Mesenchymal stem cell (in vitro differentiated cells and primary cell): ENCODE results near the gene MSRB1.

Source experiments
- DNase-seq: peaks from one replicate; pipeline ENCODE4 v3.0.0-alpha.2; 2013
- H2AFZ ChIP-seq: one replicate; pipeline ENCODE4 v1.6.1; 2013; ENCODE audit warnings: low read depth, mild to moderate bottlenecking, control low read depth, inconsistent platforms, low read length, moderate library complexity
- H2AK5ac ChIP-seq: 2 replicates; pipeline ENCODE4 v1.6.1; 2013; ENCODE audit warnings: low read length, moderate library complexity, mild to moderate bottlenecking, inconsistent platforms; ENCODE audit not compliant: severe bottlenecking
- H2BK120ac ChIP-seq: one replicate; pipeline ENCODE4 v1.6.1; 2013; ENCODE audit warnings: low read depth, mild to moderate bottlenecking, inconsistent platforms, low read length, moderate library complexity
- H2BK12ac ChIP-seq, 2 experiments: one replicate each; pipeline ENCODE4 v1.6.1; 2013; ENCODE audit warnings: inconsistent platforms in 2 of 2, low read length in 2 of 2, mild to moderate bottlenecking in 2 of 2, moderate library complexity in 2 of 2, control low read depth in 1 of 2
- H2BK15ac ChIP-seq: one replicate; pipeline ENCODE4 v1.6.1; 2013; ENCODE audit warnings: mild to moderate bottlenecking, low read depth, inconsistent platforms; ENCODE audit not compliant: poor library complexity, severe bottlenecking
- H2BK5ac ChIP-seq: 2 replicates; pipeline ENCODE4 v1.6.1; 2013; ENCODE audit warnings: low read depth, mild to moderate bottlenecking, low read length, control low read depth, inconsistent platforms; ENCODE audit not compliant: poor library complexity, severe bottlenecking
- H3K14ac ChIP-seq, 2 experiments: one replicate each; pipeline ENCODE4 v1.6.1; 2013; ENCODE audit warnings: inconsistent platforms in 2 of 2, low read length in 2 of 2, control low read depth in 1 of 2, mild to moderate bottlenecking in 1 of 2, moderate library complexity in 1 of 2
- H3K18ac ChIP-seq, 2 experiments: one replicate each; pipeline ENCODE4 v1.6.1; 2013; ENCODE audit warnings: inconsistent platforms in 2 of 2, low read length in 2 of 2, control low read depth in 1 of 2, low read depth in 1 of 2, mild to moderate bottlenecking in 1 of 2
- H3K23ac ChIP-seq, 2 experiments: one replicate each; pipeline ENCODE4 v1.6.1; 2013; ENCODE audit warnings: inconsistent platforms in 2 of 2, low read length in 2 of 2, mild to moderate bottlenecking in 2 of 2, moderate library complexity in 2 of 2, control low read depth in 1 of 2
- H3K27ac ChIP-seq: 2 replicates; pipeline ENCODE4 v1.5.1; 2013; ENCODE audit warnings: mild to moderate bottlenecking, moderate library complexity, low read length, control low read depth, inconsistent platforms; ENCODE audit not compliant: poor library complexity, severe bottlenecking
- H3K27me3 ChIP-seq, 2 experiments: 2 replicates each; pipeline versions ENCODE4 v1.6.1 to v1.7.0; 2013; ENCODE audit warnings: low read length in 2 of 2, mild to moderate bottlenecking in 2 of 2, moderate library complexity in 2 of 2, control low read depth in 1 of 2, inconsistent platforms in 1 of 2; ENCODE audit not compliant: control insufficient read depth in 1 of 2, insufficient read depth in 1 of 2
- H3K36me3 ChIP-seq, 2 experiments: 2 replicates each; pipeline versions ENCODE4 v1.6.1 to v1.7.0; 2013; ENCODE audit warnings: low read length in 2 of 2, control low read depth in 1 of 2, inconsistent platforms in 1 of 2, low read depth in 1 of 2, mild to moderate bottlenecking in 1 of 2; ENCODE audit not compliant: insufficient read depth in 2 of 2, control insufficient read depth in 1 of 2
- H3K4ac ChIP-seq, 2 experiments: one replicate each; pipeline ENCODE4 v1.6.1; 2013; ENCODE audit warnings: inconsistent platforms in 2 of 2, low read length in 2 of 2, mild to moderate bottlenecking in 2 of 2, moderate library complexity in 2 of 2, control low read depth in 1 of 2, low read depth in 1 of 2
- H3K4me1 ChIP-seq: 2 replicates; pipeline ENCODE4 v1.6.1; 2013; ENCODE audit warnings: low read depth, low read length, control low read depth; ENCODE audit not compliant: control insufficient read depth, insufficient read depth
- H3K4me2 ChIP-seq: 2 replicates; pipeline ENCODE4 v1.6.1; 2013; ENCODE audit warnings: low read length, mild to moderate bottlenecking, inconsistent platforms; ENCODE audit not compliant: poor library complexity, severe bottlenecking
- H3K4me3 ChIP-seq, 2 experiments: 2 replicates each; pipeline versions ENCODE4 v1.5.1 to v1.7.0; 2013; ENCODE audit warnings: low read length in 2 of 2, mild to moderate bottlenecking in 2 of 2, control low read depth in 1 of 2, low read depth in 1 of 2; ENCODE audit not compliant: insufficient read depth in 1 of 2
- H3K79me1 ChIP-seq: replicated peaks from 2 replicates; pipeline ENCODE4 v1.6.1; 2013; ENCODE audit warnings: mild to moderate bottlenecking, control low read depth, low read length, inconsistent platforms; ENCODE audit not compliant: poor library complexity, severe bottlenecking
- H3K9ac ChIP-seq: 2 replicates; pipeline ENCODE4 v1.7.0; 2013; ENCODE audit warnings: mild to moderate bottlenecking, low read length, moderate library complexity
- H3K9me3 ChIP-seq: 2 replicates; pipeline ENCODE4 v1.7.0; 2013; ENCODE audit warnings: mild to moderate bottlenecking, low read length; ENCODE audit not compliant: control insufficient read depth
- H4K8ac ChIP-seq: one replicate; pipeline ENCODE4 v1.6.1; 2013; ENCODE audit warnings: inconsistent platforms, mild to moderate bottlenecking, low read length, moderate library complexity
- H4K91ac ChIP-seq: one replicate; pipeline ENCODE4 v1.6.1; 2013; ENCODE audit warnings: mild to moderate bottlenecking, low read length, inconsistent platforms
- WGBS: methylation state at CpG from one replicate; pipeline ENCODE4 v1.1.7; 2013; ENCODE audit warnings: mixed read lengths; 5-methylcytosine and 5-hydroxymethylcytosine counted together

Gene MSRB1

DNA sequence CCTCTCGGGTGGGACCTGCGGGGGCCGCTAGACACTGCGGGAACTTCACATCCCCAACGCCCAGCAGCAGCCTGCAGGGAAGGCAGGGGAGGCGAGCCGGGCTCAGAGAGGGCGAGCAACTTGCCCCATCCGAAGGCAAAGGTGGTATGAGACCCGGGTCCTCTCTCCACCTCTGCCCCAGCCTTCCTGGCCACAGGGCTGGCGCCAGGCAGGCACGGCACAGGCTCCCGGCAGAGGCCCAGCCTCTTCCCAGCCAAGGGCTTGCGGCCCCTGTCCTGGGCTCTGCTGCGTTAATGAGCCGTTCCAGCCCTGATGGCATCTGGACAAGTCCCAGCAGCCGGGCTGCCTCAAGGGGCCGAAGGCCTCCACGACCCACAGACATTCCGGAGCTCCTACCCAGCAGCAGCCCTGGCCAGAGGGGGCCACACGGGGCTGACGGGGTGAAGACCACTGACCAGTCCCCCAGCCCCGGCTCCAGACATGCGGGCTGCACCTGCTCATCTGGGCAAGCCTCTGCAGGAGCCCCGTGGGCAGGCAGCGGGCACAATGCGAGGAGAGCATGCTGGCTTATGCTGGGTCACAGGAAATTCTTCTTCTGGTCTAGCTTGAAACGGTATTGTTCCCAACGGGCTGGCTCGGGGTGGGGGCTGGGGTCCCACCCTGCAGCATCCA lies 23.5 kb downstream of the MSRB1 start:
- WGBS = 59% methylated on average over 30 of the region's 30 CpGs
- H3K4me1 ChIP-seq = peaks cover 18% of the 10 kb centered on the region
- H2AK5ac ChIP-seq = no peak overlapping the region

DNA sequence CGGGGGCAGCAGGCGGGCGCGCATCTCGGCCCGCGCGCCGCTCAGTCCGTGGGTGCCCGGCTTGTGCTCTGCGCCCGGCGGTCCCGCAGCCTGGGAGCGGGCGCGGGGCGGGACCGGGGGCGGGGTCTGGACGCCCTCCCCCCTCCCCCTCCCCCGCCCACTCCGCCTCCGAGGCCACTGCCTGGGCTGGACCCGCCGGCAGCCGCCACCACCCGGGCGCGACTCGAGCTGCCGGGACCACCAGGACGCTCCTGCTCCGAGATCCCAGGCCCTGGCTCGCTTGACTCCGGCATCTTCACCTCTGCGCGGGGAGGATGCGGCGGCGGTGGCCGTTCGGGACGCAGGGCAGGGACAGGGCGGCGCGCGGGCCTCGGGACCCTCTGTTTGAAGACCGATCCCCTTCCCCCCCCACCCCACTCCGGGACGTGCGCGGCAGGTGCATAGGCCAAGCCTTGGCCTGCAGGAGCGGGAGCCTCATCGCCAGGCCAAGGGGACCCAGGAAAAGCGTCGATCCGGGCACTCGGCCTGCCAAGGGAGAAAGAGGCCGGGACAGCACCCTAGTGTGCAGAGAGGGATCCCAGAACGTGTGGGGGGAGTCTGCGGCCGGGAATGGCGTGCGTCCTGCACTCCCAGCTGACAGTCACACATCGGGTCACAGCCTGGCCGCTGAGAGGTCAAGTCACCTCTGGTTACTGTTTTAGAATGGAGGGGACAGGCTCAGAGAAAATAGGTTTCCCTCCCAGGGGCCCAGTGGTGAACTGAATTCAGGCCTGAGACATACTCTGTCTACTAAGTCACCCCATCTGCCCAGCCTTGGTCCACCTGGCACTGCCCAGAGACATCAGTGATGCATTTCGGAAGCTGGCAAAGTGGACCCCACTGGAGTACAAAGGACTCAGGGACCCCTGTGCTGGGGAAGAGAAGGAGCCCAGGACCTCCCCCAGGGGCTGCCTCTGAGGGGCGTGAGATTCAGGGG lies 24.4 kb downstream of the MSRB1 start, which contains the start of gene HS3ST6:
TSS of gene HS3ST6 (minus strand) at position 65 of the 976 bp plus-strand sequence. CDS start 92 bp downstream, outside the sequence.
- Histone ChIP-seq H3K4ac (no peak within 1 kb of the TSS), H2BK120ac (no peak within 1 kb of the TSS), H3K9ac (no peak within 1 kb of the TSS), H2AFZ (no peak within 1 kb of the TSS), H2BK5ac (no peak within 1 kb of the TSS), H3K4me3 (no peak within 1 kb of the TSS), H3K14ac (no peak within 1 kb of the TSS), H3K79me1 (no peaks in the 10 kb centered on the region), H3K4me1 (peaks cover 12% of the 10 kb centered on the region), H2AK5ac (no peak within 1 kb of the TSS), H4K91ac (no peak within 1 kb of the TSS), H3K36me3 (no peaks in the 10 kb centered on the region), H3K27ac (no peak within 1 kb of the TSS), H3K18ac (no peak within 1 kb of the TSS), H2BK12ac (no peak within 1 kb of the TSS), H3K27me3 (peaks cover 90 to 93% of the 10 kb centered on the region in 2 experiments), H4K8ac (no peak within 1 kb of the TSS), H3K4me2 (no peak within 1 kb of the TSS), H3K9me3 (no peaks in the 10 kb centered on the region), H3K23ac (no peak within 1 kb of the TSS), H2BK15ac (no peak within 1 kb of the TSS)
- 12% methylated on average over 33 of the region's 71 CpGs for WGBS
- DNase-seq = no peak

More for the DNA sequence above, 23.5 kb downstream of the MSRB1 start:
- Histone ChIP-seq H3K79me1 (no peaks in the 10 kb centered on the region), H3K4ac (no peak overlapping the region), H2BK5ac (no peak overlapping the region), H3K4me3 (no peak overlapping the region), H3K9ac (no peak overlapping the region), H3K36me3 (no peaks in the 10 kb centered on the region), H2BK15ac (no peak overlapping the region), H3K27me3 (peaks cover 90 to 93% of the 10 kb centered on the region in 2 experiments), H4K91ac (no peak overlapping the region), H3K14ac (no peak overlapping the region), H3K9me3 (no peaks in the 10 kb centered on the region), H4K8ac (no peak overlapping the region), H2AFZ (no peak overlapping the region), H3K27ac (no peak overlapping the region), H2BK12ac (no peak overlapping the region), H2BK120ac (no peak overlapping the region), H3K4me2 (no peak overlapping the region), H3K23ac (no peak overlapping the region), H3K18ac (no peak overlapping the region)
- no peak for DNase-seq

DNA sequence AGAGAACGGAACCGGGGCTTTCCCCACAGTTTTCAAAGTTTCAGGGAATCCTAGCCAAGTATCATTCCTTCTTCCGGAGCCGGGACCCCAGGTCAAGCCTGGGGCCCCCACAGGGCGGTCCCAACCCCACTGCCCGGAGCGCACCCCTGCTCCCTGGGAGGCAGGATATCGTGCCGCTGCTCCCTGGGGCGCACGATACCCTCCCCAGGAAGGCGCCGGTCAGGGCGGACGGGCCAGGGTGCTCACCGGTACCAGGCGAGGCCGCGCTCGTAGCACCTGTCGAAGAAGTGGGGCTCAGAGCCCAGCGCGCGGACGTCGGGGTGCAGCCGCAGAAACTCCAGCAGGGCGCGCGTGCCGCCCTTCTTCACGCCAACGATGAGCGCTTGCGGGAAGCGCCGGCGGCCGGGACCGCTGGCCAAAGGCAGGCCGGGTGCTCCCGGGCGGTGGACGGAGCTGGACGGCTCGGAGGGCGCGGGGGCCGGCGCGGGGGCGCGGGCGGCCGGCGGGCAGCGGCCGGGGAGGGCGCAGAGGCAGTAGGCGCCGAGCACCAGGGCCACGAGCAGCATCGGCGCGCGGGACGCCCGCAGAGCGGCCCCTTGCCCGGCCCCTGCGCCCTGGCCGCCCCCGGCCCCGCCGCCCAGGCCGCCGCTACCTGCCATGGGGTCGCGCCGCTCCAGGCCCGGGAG lies 25.2 kb downstream of the MSRB1 start:
- H3K27me3 ChIP-seq = peaks cover 87 to 90% of the 10 kb centered on the region in 2 experiments
- no peak overlapping the region for H2BK5ac ChIP-seq
- H3K27ac ChIP-seq = no peak overlapping the region
- no peak overlapping the region for H2BK120ac ChIP-seq
- no peak overlapping the region for H3K4me3 ChIP-seq
- no peak overlapping the region for H3K4me2 ChIP-seq
- no peak overlapping the region for H3K23ac ChIP-seq
- no peaks in the 10 kb centered on the region for H3K36me3 ChIP-seq
- no peak overlapping the region for H4K91ac ChIP-seq
- no peak overlapping the region for H2BK12ac ChIP-seq
- H2AFZ ChIP-seq = no peak overlapping the region
- no peaks in the 10 kb centered on the region for H3K79me1 ChIP-seq
- H3K9ac ChIP-seq = no peak overlapping the region
- H3K18ac ChIP-seq = no peak overlapping the region
- DNase-seq = no peak
- no peak overlapping the region for H3K14ac ChIP-seq
- peaks cover 8% of the 10 kb centered on the region for H3K4me1 ChIP-seq
- no peak overlapping the region for H4K8ac ChIP-seq
- no peak overlapping the region for H2BK15ac ChIP-seq
- no peaks in the 10 kb centered on the region for H3K9me3 ChIP-seq
- H2AK5ac ChIP-seq = no peak overlapping the region
- 10% methylated on average over 25 of the region's 81 CpGs for WGBS
- no peak overlapping the region for H3K4ac ChIP-seq
